ENCODE data around the gene GEN1.
"Not testable (repeated sequence)": the region's sequence is repeated elsewhere in the genome, so short reads cannot be mapped to it uniquely, and the experiment has no call there.

The GEN1 gene

GRCh38 chr2:17816396-17817245 is 62.7 kb downstream of the GEN1 start, which contains the start of gene MSGN1:
TSS of gene MSGN1 (plus strand) at chr2:17816460. CDS start at chr2:17816519, 59 bp downstream.
- no peaks in the 10 kb centered on the region for H3K27me3 ChIP-seq (ENCODE audit: control insufficient read depth in 5 of 5, insufficient read depth in 4 of 5, low read length in 5 of 5)
- H3K4me3 ChIP-seq (ENCODE audit: low read depth in 1 of 5, low read length in 5 of 5), result no peak within 1 kb of the TSS
- H3K36me3 ChIP-seq (ENCODE audit: control insufficient read depth in 5 of 5, insufficient read depth in 5 of 5, low read length in 5 of 5), result no peaks in the 10 kb centered on the region
- H3K9me3 ChIP-seq (ENCODE audit: control insufficient read depth in 5 of 5, low read length in 5 of 5), result no peaks in the 10 kb centered on the region
- no peak within 1 kb of the TSS for H3K9ac ChIP-seq (ENCODE audit: low read length in 5 of 5)
- H3K4me1 ChIP-seq (ENCODE audit: control insufficient read depth in 5 of 5, insufficient read depth in 5 of 5, low read length in 5 of 5), result peaks cover 0 to 13% (median under 1%) of the 10 kb centered on the region in 5 donors
- no peak within 1 kb of the TSS for H3K27ac ChIP-seq (ENCODE audit: low read depth, low read length)

GRCh38 chr2:17818235-17818815 is 64.4 kb downstream of the GEN1 start:
- no peak overlapping the region for H3K27ac ChIP-seq (ENCODE audit: low read depth, low read length)
- H3K9ac ChIP-seq (ENCODE audit: low read length in 5 of 5), result no peak overlapping the region
- H3K36me3 ChIP-seq (ENCODE audit: control insufficient read depth in 5 of 5, insufficient read depth in 5 of 5, low read length in 5 of 5), result no peaks in the 10 kb centered on the region
- H3K9me3 ChIP-seq (ENCODE audit: control insufficient read depth in 5 of 5, low read length in 5 of 5), result no peaks in the 10 kb centered on the region
- peaks cover 0 to 23% (median 6%) of the 10 kb centered on the region in 5 donors for H3K4me1 ChIP-seq (ENCODE audit: control insufficient read depth in 5 of 5, insufficient read depth in 5 of 5, low read length in 5 of 5)
- H3K27me3 ChIP-seq (ENCODE audit: control insufficient read depth in 5 of 5, insufficient read depth in 4 of 5, low read length in 5 of 5), result no peaks in the 10 kb centered on the region
- no peak overlapping the region for H3K4me3 ChIP-seq (ENCODE audit: low read depth in 1 of 5, low read length in 5 of 5)

- H3K27me3 ChIP-seq (ENCODE audit: control insufficient read depth in 5 of 5, insufficient read depth in 4 of 5, low read length in 5 of 5), result peaks cover 0 to 2% (median 0%) of the 10 kb centered on the region in 5 donors
- peaks cover 0 to 23% (median 6%) of the 10 kb centered on the region in 5 donors for H3K4me1 ChIP-seq (ENCODE audit: control insufficient read depth in 5 of 5, insufficient read depth in 5 of 5, low read length in 5 of 5)
- no peak overlapping the region for H3K4me3 ChIP-seq (ENCODE audit: low read depth in 1 of 5, low read length in 5 of 5)
- H3K9me3 ChIP-seq (ENCODE audit: control insufficient read depth in 5 of 5, low read length in 5 of 5), result no peaks in the 10 kb centered on the region
- H3K36me3 ChIP-seq (ENCODE audit: control insufficient read depth in 5 of 5, insufficient read depth in 5 of 5, low read length in 5 of 5), result no peaks in the 10 kb centered on the region
- no peak overlapping the region for H3K9ac ChIP-seq (ENCODE audit: low read length in 5 of 5)
- no peak overlapping the region for H3K27ac ChIP-seq (ENCODE audit: low read depth, low read length)
Observed at GRCh38 chr2:17821080-17821479, 67.1 kb downstream of the GEN1 start.

GRCh38 chr2:17821535-17822444 is 67.9 kb downstream of the GEN1 start:
- Histone ChIP-seq H3K27me3 (ENCODE audit: control insufficient read depth in 5 of 5, insufficient read depth in 4 of 5, low read length in 5 of 5) (peaks cover 0 to 3% (median 0%) of the 10 kb centered on the region in 5 donors), H3K36me3 (ENCODE audit: control insufficient read depth in 5 of 5, insufficient read depth in 5 of 5, low read length in 5 of 5) (no peaks in the 10 kb centered on the region), H3K4me1 (ENCODE audit: control insufficient read depth in 5 of 5, insufficient read depth in 5 of 5, low read length in 5 of 5) (peaks cover 0 to 23% (median 6%) of the 10 kb centered on the region in 5 donors), H3K9ac (ENCODE audit: low read length in 5 of 5) (no peak overlapping the region), H3K27ac (ENCODE audit: low read depth, low read length) (no peak overlapping the region), H3K4me3 (ENCODE audit: low read depth in 1 of 5, low read length in 5 of 5) (no peak overlapping the region), H3K9me3 (ENCODE audit: control insufficient read depth in 5 of 5, low read length in 5 of 5) (no peaks in the 10 kb centered on the region)

GRCh38 chr2:17822445-17823117 is 68.6 kb downstream of the GEN1 start:
- no peak overlapping the region for H3K4me3 ChIP-seq (ENCODE audit: low read depth in 1 of 5, low read length in 5 of 5)
- H3K27me3 ChIP-seq (ENCODE audit: control insufficient read depth in 5 of 5, insufficient read depth in 4 of 5, low read length in 5 of 5), result peaks cover 0 to 3% (median 0%) of the 10 kb centered on the region in 5 donors
- no peaks in the 10 kb centered on the region for H3K36me3 ChIP-seq (ENCODE audit: control insufficient read depth in 5 of 5, insufficient read depth in 5 of 5, low read length in 5 of 5)
- no peak overlapping the region for H3K9ac ChIP-seq (ENCODE audit: low read length in 5 of 5)
- no peaks in the 10 kb centered on the region for H3K9me3 ChIP-seq (ENCODE audit: control insufficient read depth in 5 of 5, low read length in 5 of 5)
- H3K27ac ChIP-seq (ENCODE audit: low read depth, low read length), result no peak overlapping the region
- peaks cover 0 to 23% (median 6%) of the 10 kb centered on the region in 5 donors for H3K4me1 ChIP-seq (ENCODE audit: control insufficient read depth in 5 of 5, insufficient read depth in 5 of 5, low read length in 5 of 5)

- not testable (repeated sequence) for H3K4me3 ChIP-seq (ENCODE audit: low read depth in 1 of 5, low read length in 5 of 5); H3K9ac ChIP-seq (ENCODE audit: low read length in 5 of 5); H3K27ac ChIP-seq (ENCODE audit: low read depth, low read length); H3K9me3 ChIP-seq (ENCODE audit: control insufficient read depth in 5 of 5, low read length in 5 of 5); H3K36me3 ChIP-seq (ENCODE audit: control insufficient read depth in 5 of 5, insufficient read depth in 5 of 5, low read length in 5 of 5); H3K27me3 ChIP-seq (ENCODE audit: control insufficient read depth in 5 of 5, insufficient read depth in 4 of 5, low read length in 5 of 5)
- H3K4me1 ChIP-seq (ENCODE audit: control insufficient read depth in 5 of 5, insufficient read depth in 5 of 5, low read length in 5 of 5), result peaks cover 0 to 23% (median 6%) of the 10 kb centered on the region in 5 donors
Observed at GRCh38 chr2:17823646-17824045, 69.7 kb downstream of the GEN1 start.

GRCh38 chr2:17827316-17827715 is 73.4 kb downstream of the GEN1 start:
- Histone ChIP-seq H3K27me3 (ENCODE audit: control insufficient read depth in 5 of 5, insufficient read depth in 4 of 5, low read length in 5 of 5) (peaks cover 4 to 16% (median 9%) of the 10 kb centered on the region in 5 donors), H3K27ac (ENCODE audit: low read depth, low read length) (no peak overlapping the region), H3K4me3 (ENCODE audit: low read depth in 1 of 5, low read length in 5 of 5) (no peak overlapping the region), H3K36me3 (ENCODE audit: control insufficient read depth in 5 of 5, insufficient read depth in 5 of 5, low read length in 5 of 5) (no peaks in the 10 kb centered on the region), H3K9me3 (ENCODE audit: control insufficient read depth in 5 of 5, low read length in 5 of 5) (no peaks in the 10 kb centered on the region), H3K4me1 (ENCODE audit: control insufficient read depth in 5 of 5, insufficient read depth in 5 of 5, low read length in 5 of 5) (peaks cover 0 to 12% (median 9%) of the 10 kb centered on the region in 5 donors), H3K9ac (ENCODE audit: low read length in 5 of 5) (no peak overlapping the region)

- H3K9ac ChIP-seq (ENCODE audit: low read length in 5 of 5), result no peak overlapping the region
- H3K27ac ChIP-seq (ENCODE audit: low read depth, low read length), result no peak overlapping the region
- H3K36me3 ChIP-seq (ENCODE audit: control insufficient read depth in 5 of 5, insufficient read depth in 5 of 5, low read length in 5 of 5), result no peaks in the 10 kb centered on the region
- H3K4me3 ChIP-seq (ENCODE audit: low read depth in 1 of 5, low read length in 5 of 5), result no peak overlapping the region
- no peaks in the 10 kb centered on the region for H3K9me3 ChIP-seq (ENCODE audit: control insufficient read depth in 5 of 5, low read length in 5 of 5)
- H3K4me1 ChIP-seq (ENCODE audit: control insufficient read depth in 5 of 5, insufficient read depth in 5 of 5, low read length in 5 of 5), result peaks cover 0 to 9% (median 8%) of the 10 kb centered on the region in 5 donors
- peaks cover 4 to 16% (median 9%) of the 10 kb centered on the region in 5 donors for H3K27me3 ChIP-seq (ENCODE audit: control insufficient read depth in 5 of 5, insufficient read depth in 4 of 5, low read length in 5 of 5)
Observed at GRCh38 chr2:17827785-17828184, 73.8 kb downstream of the GEN1 start.
